Breast epithelium (tissue), 3 donors: ENCODE data around the gene USP24.

ENCODE experiments used
- CTCF ChIP-seq, 3 donors: fragments of 450-650 bp; IDR thresholded peaks; one replicate each; pipeline ENCODE4 v1.5.1; 2016 to 2017; ENCODE audit warnings: antibody characterized with exemption in 3 of 3, mild to moderate bottlenecking in 3 of 3, moderate library complexity in 3 of 3
- POLR2AphosphoS5 ChIP-seq, 3 donors: sonication (generic); formaldehyde crosslinking; IDR thresholded peaks; one replicate each; pipeline ENCODE4 v1.6.1; 2017; ENCODE audit warnings: antibody characterized with exemption in 3 of 3

GRCh38 chr1:55069280-55069679 lies 145.9 kb downstream of the USP24 start:
- no peak for TF ChIP-seq CTCF (IDR thresholded peaks at IDR 0.05)
- no peak for TF ChIP-seq POLR2AphosphoS5 (IDR thresholded peaks at IDR 0.05)
